ENCODE results near the gene ITPRIP.
A peak's percentile ranks its signal among the peaks of the same experiment; 100 is the strongest.

Gene ITPRIP

GRCh38 chr10:104333032-104333727, 5.1 kb downstream of the ITPRIP start:
- H3K27ac ChIP-seq, result peak overlapping the region; percentile 94
- TF ChIP-seq, protein P1, sequence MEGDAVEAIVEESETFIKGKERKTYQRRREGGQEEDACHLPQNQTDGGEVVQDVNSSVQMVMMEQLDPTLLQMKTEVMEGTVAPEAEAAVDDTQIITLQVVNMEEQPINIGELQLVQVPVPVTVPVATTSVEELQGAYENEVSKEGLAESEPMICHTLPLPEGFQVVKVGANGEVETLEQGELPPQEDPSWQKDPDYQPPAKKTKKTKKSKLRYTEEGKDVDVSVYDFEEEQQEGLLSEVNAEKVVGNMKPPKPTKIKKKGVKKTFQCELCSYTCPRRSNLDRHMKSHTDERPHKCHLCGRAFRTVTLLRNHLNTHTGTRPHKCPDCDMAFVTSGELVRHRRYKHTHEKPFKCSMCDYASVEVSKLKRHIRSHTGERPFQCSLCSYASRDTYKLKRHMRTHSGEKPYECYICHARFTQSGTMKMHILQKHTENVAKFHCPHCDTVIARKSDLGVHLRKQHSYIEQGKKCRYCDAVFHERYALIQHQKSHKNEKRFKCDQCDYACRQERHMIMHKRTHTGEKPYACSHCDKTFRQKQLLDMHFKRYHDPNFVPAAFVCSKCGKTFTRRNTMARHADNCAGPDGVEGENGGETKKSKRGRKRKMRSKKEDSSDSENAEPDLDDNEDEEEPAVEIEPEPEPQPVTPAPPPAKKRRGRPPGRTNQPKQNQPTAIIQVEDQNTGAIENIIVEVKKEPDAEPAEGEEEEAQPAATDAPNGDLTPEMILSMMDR (conservative IDR thresholded peaks at IDR 0.05), result no peak

- H3K27ac ChIP-seq, result peak overlapping the region; percentile 94
- TF ChIP-seq, protein P1 (conservative IDR thresholded peaks at IDR 0.05), result no peak
Observed at GRCh38 chr10:104332243-104333031, 5.8 kb downstream of the ITPRIP start.

GRCh38 chr10:104331208-104331838, 6.9 kb downstream of the ITPRIP start:
- TF ChIP-seq, protein P1 (conservative IDR thresholded peaks at IDR 0.05), result 0 out of 2 replicates have a peak, but pooled peaks have one; percentile 12
- peak overlapping the region; percentile 94 for H3K27ac ChIP-seq

DNA sequence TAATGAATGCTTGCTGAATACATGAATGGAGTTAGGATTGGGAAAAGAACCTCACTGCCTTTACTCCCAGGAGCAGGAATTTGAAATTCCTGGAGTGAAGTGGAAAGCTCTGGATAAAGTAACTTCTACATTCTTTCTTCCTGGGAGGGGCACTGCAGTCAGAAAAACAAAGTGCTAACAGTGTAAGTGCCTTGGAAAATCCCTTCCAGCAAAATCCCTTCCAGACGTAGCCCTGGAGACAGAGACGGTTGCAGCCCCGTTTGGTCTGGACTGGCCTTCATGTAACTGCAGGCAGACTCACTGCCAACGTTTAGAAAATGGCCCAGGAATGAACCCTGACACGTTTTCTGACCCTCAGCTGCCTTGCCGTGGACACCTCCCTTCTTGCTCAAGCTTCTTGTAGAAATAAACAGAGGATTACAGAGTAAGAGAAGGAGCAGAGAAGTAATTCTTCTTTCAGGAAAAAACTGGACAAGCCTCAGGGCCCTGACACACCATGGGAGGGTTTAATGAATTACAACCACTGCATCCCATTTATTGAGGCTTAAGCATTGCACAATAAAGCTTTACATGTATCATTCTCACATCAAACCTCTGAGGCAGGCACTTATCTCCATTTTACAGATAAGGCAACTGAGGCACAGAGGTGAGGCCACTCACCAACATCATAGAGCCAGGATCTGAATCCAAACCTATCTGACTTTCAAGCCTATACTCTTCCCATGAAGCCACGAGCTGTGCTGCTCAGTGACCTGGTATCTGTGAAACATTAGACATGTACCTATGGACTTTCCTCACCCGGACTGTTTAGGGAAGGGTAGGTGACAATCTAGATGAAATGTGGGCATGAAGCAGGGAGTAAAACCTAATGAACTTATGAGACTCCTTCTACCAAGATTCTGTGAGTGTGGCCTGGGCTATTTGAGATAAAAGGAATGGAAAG, 7.8 kb downstream of the ITPRIP start:
- TF ChIP-seq, protein P1 (conservative IDR thresholded peaks at IDR 0.05), result no peak
- peak overlapping the region; percentile 94 for H3K27ac ChIP-seq

GRCh38 chr10:104329735-104330134, 8.5 kb downstream of the ITPRIP start:
- peak overlapping the region; percentile 94 for H3K27ac ChIP-seq
- TF ChIP-seq, protein P1 (conservative IDR thresholded peaks at IDR 0.05), result no peak

DNA sequence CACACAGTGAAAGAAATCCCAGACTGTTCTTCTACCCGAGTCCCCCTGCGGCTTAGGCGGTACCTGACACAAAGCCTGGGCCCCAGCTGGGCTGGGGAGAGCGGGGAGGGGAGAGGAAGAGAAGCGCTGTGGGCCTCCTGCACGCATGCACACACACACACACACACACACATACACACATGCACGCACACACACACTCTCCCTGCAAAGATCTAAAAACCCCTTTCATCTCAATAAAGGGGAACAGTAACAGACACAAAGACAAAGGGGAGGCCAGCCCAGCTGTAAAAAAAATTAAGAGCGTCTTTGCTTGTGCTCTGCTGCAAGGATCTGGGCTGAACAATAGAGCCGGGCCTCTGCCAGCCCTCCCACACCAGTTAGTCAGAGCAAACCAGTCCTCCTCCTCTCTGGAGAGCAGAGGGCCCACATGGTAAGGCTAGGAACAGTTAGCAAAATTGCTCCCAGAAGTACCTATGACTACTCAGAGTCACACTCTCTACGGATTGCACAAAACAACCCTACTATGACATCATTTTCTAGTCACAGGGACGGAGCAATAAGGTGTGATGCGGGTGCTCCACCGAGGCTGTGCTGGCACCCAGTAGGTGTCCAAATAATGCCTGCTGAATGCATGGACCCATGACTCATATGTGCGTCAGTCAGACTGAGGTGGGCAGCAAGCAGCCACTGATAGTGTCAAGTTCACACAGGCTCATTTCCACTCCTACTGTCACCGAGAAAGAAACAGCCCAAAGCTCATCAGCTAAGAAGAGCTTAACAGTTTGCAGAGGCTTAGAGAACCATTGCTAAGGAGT, 9.2 kb downstream of the ITPRIP start:
- peak overlapping the region; percentile 94 for H3K27ac ChIP-seq
- TF ChIP-seq, protein P1 (conservative IDR thresholded peaks at IDR 0.05), result no peak

Measured in VCaP (cell line).